A204.1 (cell line): ENCODE results near the gene RGS7.
"Not testable (repeated sequence)": the region's sequence is repeated elsewhere in the genome, so short reads cannot be mapped to it uniquely, and the experiment has no call there.

Source experiments
- FAIRE-seq: peaks from 2 replicates; lab custom pipeline; 2012; peaks lifted over from hg19 to GRCh38; lab: Jason Lieb, UNC

The RGS7 gene

DNA sequence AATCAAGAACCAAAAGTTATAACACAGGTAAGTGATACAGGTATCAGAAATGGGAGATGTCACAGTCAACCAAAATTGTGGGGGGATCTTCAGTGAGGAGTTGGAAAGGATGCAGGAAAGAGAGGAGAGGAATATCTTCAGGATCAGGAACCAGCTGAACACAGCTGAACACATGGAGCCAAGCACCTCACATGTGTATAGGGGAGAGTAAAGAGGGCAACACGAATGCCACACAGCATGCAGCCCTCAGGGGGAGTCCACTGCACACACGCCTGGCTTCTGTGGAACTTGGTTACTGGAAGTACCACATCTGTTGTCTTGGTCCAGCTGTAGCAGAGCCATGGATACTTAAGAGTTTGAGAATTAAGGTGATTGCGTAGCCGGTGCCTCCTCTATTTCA, 218.8 kb downstream of the RGS7 start:
- no peak for FAIRE-seq

DNA sequence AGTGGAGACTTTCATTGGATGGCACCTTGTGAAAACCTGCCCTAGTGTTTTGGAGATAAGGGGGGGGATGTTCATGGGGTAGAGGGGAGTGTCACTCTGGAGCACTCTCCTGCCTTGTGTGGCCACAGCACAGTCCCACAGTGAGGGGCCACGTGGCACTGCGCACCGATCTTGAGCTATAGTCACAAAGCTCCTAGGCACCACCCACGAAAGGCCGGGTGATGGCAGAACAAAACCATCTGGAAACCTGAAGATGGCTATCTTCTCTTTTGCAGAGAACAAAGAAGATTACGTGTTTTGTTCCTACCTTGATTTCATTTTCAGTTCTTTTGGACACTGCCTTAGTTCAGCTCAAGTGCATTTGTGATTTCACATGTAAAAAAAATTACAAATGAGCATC, 220.6 kb downstream of the RGS7 start:
- FAIRE-seq, result no peak

DNA sequence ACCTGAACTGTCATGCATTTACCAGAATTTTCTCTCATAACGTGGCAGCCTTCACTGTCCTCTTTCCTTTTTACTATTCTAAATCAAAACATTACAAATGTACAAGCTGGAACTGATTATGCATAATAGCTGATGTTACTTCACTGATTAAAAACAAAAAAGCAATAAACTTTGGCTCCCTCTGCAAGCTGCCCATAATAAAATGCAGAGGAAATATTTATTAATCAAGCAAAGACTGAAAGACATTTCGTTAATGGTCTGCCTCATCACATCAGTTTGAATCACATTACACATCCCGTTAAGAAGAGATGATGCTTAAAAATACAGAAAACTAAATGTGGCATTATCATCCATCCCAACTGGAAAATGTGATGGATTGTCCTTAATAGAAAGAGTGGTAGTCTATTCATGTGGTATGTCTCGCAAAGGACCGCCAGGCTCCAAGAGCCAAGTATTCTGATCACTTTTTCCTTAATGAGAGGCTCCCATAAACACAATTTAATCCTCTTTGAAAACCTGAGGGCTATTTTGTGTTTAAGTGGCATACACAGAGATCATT, 225.3 kb downstream of the RGS7 start:
- FAIRE-seq, result no peak

DNA sequence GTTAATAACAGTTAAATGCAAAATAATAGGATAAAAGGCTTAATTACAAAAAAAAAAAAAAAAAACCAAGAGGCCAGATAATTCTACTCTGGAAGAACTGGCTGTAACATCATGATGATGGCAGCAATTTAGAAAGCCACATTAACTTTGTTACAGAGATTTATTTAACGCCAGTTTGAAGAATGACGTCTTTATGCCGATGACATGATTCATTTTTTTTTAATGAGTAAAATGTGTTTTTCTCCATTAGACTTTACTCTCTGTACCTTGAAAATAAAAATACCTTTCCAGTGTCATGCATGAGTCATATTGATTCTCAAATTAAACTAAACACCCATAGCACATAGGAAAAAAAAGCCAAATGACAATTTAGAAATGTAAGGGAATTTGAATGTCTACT, 226.1 kb downstream of the RGS7 start:
- FAIRE-seq, result no peak

DNA sequence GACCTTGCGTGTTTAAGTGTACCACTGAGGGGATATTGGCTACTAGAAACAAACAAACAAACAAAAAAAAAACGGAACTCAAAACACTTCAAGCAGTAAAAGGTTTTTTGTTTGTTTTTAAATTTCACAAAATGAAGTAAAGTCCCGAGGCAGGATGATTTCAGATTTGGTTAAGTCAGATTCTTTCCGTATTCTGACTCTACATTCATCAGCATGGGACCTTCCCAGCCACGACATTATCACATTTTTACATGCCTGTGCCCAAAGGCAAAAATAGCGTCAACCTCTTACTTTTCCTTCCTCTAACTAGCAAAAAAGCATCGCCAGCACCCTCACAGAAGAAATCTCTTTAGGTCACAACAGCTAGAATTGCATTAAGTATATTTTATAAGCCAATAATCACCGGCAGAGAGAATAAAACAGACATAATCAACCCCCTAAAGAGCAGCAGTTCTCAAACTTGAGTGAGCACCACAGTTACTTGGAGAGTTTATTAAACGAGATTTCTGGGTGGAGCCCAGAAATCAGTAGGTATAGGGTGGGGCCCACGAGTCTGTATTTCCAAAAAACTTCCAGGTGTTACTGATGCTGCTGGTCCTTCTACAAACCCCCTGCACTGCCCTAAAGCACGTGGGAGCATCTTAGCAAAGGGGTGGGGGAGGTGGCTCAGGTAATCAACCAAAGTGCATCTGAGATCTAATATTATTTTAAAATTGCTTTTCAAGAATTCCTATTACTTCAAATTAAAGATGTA, 227.6 kb downstream of the RGS7 start:
- no peak for FAIRE-seq

DNA sequence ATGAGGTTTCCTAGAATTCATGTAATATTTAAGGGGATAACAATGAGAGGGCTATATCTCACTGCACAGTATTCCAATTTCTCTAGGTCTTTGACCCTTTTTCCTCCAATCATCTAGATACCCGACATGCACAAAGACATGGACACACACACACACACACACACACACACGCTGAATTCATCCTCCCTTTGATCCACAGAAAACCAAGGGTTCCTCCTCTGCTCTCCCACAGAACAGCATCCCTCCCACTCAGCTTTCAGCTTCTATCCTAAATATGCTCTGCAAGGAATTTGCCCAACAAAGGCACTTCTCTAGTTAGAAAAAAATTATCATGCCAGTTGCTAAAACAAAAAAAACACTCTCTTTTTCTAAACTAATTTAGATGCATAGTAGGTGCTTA, 231.7 kb downstream of the RGS7 start:
- no peak for FAIRE-seq

DNA sequence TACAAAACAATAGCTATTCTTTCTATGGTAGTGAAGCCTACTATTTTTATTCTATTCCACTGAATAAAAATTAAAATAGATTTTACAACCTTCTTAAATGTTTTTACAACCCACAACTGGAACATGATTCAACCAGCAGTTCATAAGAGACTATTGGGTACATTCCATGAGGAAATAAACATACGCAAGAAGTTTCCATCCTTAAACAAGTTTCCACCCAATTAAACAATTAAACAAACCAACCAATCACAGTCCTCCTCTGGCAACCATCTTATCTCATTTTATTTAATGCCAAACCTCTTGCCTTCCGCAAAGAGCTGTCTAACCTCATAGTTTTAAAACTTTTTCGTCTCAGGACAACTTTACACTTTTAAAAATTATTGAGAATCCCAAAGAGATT, 239.0 kb downstream of the RGS7 start:
- FAIRE-seq, result no peak

DNA sequence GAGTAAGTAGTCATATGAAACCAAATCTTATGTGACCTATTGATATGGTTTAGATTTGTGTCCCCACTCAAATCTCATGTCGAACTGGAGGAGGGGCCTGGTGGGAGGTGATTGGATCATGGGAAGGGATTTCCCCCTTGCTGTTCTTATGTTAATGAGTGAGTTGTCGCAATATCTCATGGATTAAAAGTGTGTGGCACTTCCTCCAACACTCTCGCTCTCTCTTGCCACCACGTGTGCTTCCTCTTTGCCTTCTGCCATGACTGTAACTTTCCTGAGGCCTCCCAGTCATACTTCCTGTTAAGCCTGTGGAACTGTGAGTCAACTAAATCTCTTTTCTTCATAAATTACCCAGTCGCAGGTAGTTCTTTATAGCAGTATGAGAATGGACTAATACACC, 241.2 kb downstream of the RGS7 start:
- FAIRE-seq, result no peak

DNA sequence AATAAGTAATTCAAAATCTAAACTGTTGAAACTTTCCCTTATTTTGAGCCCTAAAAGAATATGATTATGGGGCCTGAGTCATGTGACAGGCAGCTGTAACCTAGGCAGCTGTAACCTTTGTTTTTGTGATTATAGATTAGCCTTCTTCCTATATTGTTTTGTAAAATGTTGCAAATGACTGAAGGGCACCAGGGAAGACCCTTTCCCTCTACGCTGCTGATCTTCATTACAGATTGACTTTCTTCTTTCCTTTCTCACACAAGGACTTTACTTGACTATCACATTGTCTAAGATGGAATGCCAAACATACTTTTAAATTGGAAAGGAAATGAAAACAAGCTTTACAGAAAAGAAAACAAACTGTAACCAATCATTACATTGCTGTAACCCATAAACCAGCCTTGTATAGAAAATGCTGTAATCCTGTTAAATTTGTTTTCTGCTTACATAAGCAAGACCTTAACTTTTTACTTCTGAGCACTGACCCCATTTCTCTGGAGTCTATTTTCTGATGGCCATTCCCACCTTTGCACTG, 242.2 kb downstream of the RGS7 start:
- no peak for FAIRE-seq

DNA sequence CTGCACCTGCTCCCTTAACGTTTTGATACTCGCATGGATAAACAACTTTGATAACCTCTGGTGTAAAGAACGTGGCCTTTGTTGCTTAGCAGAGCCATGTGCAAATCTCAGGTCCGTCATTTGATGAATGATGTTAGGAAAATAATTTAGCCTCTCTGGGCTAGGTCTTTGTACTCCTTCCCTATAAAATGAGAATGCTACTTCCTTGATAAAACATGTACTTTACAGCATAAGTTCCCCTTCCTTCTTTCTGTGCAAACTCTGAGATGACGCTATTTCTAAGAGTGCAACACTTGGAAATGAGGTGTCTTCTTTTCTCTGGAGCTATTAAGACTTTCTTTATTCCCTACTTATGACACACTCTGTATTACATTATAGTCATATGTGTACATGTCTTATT, 243.4 kb downstream of the RGS7 start:
- no peak for FAIRE-seq

DNA sequence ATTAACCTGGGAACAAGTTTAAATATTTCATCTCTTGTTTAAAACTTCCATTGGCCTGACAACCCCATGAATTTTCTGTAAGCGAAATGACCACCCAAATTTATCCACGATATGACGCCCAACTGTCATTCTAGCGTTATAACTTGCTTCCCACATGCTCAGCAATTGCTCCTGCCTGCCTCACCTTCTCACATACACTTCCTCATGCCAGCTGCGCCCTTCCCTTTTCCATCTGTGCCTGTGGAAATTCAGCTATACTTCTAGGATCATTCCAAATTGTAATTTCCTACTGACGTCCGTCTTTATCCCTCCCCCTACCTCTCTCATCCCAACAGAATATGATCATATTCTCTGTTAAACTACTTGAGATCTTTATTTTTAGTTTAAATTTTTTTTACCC, 248.0 kb downstream of the RGS7 start:
- no peak for FAIRE-seq

DNA sequence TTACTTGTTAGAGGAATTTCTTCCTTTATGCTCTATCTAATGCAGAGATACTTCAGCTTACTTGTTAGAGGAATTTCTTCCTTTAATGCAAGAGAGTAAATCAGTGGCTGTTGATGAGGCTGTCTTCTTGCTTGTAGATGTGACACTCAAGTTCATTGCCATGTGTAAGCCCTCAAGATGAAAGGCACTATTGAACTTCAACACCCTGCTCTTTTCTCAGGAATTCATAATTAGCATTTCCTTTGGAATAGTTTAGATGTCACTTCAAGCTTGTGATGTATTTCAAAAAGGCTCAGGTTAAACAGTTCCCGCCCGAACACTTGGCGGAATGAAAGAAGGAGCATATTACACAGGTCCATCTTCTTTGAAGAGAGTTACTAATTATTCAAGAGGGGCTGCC, 251.9 kb downstream of the RGS7 start:
- no peak for FAIRE-seq

DNA sequence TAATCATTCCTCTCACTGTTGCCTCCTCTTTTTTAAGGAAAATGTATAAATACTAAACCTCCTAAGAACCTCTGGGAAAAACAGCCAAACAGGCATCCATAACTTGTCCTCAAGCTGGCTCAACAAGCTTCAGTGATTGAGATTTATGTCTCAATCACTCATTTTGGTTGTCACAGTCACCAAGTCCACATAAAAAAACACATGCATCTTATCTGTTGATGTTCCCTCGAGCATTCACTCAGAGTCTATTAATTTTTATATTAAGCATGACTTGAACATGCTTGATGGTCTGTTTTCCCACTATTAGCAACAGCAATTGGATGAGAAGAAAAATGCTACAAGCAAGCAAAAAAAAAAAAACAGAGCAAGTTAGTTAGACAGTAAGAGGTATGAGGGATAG, 254.3 kb downstream of the RGS7 start:
- FAIRE-seq, result no peak

DNA sequence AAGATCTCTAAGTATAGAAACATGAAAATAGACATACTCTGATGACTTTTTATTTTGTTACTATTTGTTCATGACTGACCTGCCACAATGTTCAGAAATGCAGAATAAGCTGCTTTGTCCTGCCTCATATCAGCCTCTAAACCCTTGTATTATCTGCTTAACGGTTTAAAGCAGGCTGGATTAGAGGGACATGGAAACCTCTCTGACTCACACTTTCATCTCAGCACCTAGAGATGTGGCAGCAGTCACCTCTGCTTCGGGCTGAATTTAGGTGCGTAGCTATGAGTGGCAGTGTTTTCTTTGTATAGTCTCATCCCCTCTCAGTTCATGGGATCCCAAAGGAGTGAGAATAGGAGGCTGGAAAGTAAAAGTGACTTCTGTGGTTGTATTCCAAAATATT, 255.4 kb downstream of the RGS7 start:
- FAIRE-seq, result no peak

DNA sequence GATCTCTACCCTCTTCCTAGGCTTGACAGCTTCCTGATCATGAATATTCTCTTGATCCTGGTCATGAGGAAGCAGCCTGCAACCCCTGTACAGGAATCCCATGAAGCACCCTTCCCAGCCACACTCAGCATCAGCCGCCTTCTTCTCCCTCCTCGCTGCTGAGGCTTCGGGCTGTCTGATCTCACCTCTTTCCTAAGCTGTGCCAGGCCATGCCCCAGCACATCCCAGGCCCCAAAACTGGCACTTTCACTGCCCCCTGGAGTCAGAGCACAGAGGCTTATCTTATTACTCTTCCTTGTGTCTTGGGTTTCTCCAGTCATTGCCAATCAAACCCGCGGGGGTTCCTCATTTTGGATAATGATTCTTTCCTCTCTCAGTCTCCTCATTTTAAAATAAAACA, 259.5 kb downstream of the RGS7 start:
- no peak for FAIRE-seq

DNA sequence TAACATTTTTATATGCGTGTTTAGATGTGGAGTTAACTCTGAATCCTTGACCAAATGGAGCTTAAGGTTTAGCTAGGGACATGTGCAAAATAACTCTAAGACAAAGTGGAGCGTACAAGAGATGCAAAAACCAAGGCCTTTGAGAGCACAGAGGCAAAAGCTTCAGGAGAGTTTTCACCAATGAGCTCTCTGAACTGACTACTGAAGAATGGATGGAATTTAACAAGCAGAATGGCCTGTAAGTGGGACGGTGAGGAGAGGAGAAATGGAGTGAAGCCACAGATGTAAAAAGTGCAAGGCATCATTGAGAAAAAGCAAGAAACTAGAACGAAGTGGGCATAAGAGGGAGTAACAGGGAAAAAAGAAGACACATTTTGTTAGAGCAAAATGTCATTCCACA, 260.0 kb downstream of the RGS7 start:
- FAIRE-seq, result no peak

DNA sequence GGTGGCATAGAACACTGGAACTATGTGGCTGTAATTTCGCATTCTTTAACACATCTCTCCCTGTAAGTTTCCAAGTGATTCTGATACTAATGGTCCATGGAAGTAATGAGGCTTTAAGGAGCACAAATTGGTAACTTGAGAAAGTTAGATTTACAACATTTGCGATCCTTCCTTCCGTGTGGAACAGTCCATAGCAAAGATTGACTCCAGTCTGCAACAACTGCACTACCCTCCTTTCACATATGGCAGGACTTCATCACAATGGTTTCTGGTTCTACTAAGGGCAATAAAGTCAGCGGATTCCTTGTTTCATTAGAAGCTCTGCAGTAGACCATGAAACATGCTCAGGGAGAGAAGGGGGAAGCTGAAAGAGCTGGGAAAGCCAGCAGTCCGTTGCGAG, 261.2 kb downstream of the RGS7 start:
- FAIRE-seq, result no peak

DNA sequence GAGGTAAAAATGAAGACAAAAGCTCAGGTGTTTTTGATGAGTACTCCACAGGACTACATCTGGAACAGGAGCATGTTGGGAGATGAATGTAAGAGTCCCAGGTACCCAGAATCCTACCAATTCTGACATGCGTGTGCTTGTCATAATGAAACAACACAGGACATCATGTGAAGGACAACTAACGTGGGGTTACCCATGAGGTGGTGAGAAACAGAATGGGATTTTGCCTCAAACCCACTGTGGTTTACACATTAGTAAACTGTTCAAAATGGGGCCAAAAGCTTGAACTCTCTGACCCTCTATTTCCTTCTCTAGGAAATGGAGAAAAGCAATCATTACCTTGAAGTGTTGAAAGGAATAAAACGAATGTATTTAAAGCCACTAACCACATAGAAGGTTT, 266.2 kb downstream of the RGS7 start:
- no peak for FAIRE-seq

DNA sequence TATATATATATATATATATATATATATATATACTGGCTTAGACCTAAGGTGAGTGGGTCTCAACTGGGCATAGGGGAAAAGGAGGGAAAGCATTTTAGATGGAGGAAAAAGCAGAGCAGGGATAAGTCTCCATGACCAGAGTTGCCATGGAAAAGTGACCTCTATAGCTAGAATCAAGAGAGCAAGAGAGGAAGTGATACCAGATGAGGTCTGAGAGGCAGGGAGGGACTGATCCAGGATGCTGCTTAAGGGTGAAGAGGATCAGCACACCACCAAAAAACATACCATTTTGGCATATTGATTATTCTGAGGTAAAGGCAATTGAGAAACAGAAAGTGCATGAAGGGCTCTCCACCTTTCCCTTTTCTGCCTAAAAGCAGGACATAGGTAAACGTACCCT, 267.9 kb downstream of the RGS7 start:
- FAIRE-seq, result not testable (repeated sequence)

DNA sequence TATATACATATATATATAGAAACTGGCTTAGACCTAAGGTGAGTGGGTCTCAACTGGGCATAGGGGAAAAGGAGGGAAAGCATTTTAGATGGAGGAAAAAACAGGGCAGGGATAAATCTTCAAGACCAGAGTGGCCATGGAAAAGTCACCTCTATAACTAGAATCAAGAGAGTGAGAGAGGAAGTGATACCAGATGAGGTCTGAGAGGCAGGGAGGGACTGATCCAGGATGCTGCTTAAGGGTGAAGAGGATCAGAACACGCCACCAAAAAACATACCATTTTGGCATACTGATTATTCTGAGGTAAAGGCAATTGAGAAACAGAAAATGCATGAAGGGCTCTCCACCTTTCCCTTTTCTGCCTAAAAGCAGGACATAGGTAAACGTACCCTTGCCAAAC, 268.9 kb downstream of the RGS7 start:
- not testable (repeated sequence) for FAIRE-seq

DNA sequence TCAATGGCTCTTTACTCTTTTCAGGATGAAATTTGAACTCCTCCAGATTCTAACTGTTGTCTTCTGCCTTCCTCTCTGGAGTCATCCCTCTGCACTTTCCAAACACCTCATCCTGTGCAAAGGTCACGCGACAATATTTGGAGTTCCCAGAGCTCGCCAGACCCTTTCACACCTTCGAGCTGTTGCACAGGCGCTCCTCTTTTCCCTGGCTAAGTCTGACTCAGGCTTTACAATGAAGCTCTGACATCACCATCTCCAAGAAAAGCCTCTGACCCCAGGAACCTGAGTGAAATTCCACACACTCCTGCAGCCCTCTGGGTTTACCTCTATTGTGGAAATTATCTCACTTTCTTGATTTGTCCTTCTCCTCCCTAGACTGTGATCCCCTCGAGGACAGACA, 270.3 kb downstream of the RGS7 start:
- FAIRE-seq, result no peak

DNA sequence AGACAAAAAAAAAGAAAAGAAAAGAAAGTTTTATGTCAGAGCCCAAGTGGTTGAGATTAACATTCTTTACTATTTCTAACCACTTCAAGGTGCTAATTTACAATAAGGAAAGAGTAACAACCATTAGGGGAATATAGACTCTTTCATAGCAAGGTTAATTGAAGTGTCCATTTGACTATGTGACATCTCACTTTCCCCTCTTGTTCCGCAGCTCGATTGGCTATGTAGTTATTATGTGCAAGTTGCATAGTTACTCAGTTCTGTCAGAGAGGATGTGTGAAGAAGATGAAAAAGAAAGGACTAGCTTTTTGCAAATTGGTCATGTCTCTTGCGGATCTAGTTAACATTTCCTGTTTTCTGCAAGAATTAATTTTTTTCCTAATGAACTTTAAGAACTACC, 273.7 kb downstream of the RGS7 start:
- FAIRE-seq, result no peak

DNA sequence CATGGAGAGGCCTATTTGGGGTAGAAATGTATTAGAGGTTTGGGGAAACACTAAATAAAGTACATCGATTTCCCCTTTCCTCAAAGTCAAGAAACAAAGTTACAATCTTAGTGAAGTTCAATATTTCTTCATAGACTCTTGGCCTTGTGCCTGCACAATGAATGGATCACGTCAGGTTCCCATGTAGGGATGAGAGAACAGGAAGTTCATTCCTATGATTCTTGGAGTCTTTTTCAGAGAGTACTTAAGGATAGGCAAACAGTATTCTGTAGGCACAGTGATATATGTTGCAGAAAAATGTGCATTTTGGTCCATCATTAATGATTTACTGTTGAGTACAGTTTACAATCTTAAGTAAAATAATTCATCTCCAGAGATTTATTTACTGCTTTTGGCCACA, 275.5 kb downstream of the RGS7 start:
- FAIRE-seq, result no peak

DNA sequence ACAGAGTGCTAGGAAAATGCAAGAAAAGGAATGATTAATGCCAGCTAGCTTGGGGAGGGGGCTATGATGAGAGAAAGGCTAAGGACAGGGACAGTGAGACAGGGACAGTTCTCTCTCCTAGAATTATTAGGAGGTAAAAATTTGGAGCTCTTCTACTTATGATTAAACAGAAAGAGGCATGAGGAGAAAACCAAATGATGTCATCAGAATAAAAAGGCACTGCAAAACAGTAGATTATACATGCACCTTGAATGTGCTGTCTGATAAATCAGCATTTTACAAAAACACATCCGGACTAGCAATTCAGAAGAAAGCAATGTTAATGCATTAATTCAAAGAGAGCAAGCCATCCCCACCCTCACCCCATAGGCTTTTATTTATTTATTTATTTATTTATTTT, 277.5 kb downstream of the RGS7 start:
- FAIRE-seq, result no peak
